Tibial nerve (tissue), 4 donors: ENCODE data around the gene RETREG1. TPM values are rescaled to one million over a fixed set of nuclear protein-coding genes. Genes with fewer than 3 reads are reported as not detected.
"Not testable (repeated sequence)": the region's sequence is repeated elsewhere in the genome, so short reads cannot be mapped to it uniquely, and the experiment has no call there.

Experiments used
- DNase-seq, 2 donors: peaks; one replicate each; pipeline ENCODE4 v3.0.0-alpha.2; 2019; ENCODE audit warnings: low spot score in 2 of 2
- H3K27ac ChIP-seq, 4 donors: fragments of 200-600 bp; sonication (generic) in 3 of 4; one replicate each; pipeline ENCODE4 v1.5.1; 2017 to 2019; ENCODE audit warnings: mild to moderate bottlenecking in 1 of 4
- H3K27me3 ChIP-seq, 2 donors: fragments of 200-600 bp; sonication (generic) in 1 of 2; one replicate each; pipeline versions ENCODE4 v1.5.1 to v1.6.0; 2017 to 2019
- H3K36me3 ChIP-seq, 3 donors: fragments of 200-600 bp; sonication (generic); one replicate each; pipeline ENCODE4 v1.5.1; 2018 to 2019
- H3K4me1 ChIP-seq, 4 donors: fragments of 200-600 bp; sonication (generic) in 3 of 4; one replicate each; pipeline ENCODE4 v1.5.1; 2017 to 2019
- H3K4me3 ChIP-seq, 4 donors: fragments of 200-600 bp; sonication (generic) in 3 of 4; one replicate each; pipeline ENCODE4 v1.5.1; 2017 to 2019; ENCODE audit warnings: mild to moderate bottlenecking in 1 of 4, moderate library complexity in 1 of 4
- H3K9me3 ChIP-seq, 4 donors: fragments of 200-600 bp; sonication (generic) in 3 of 4; one replicate each; pipeline ENCODE4 v1.5.1; 2017 to 2019
- EP300 ChIP-seq, 2 donors: sonication (generic); formaldehyde crosslinking; IDR thresholded peaks; one replicate each; pipeline ENCODE4 v1.6.1; 2017; ENCODE audit warnings: antibody characterized with exemption in 2 of 2, mild to moderate bottlenecking in 1 of 2
- POLR2A ChIP-seq, 2 donors: fragments of 450-650 bp; IDR thresholded peaks; one replicate each; pipeline ENCODE4 v1.6.1; 2017; ENCODE audit warnings: antibody characterized with exemption in 2 of 2, mild to moderate bottlenecking in 2 of 2, moderate library complexity in 2 of 2
- WGBS, 2 donors: methylation state at CpG; one replicate each; pipeline ENCODE4 v1.1.5; 2018; 5-methylcytosine and 5-hydroxymethylcytosine counted together
- total RNA-seq, 4 donors: library from RNA; depleted of rRNA; stranded (reverse); fragments of >200 nt; gene quantifications; one replicate each; pipeline ENCODE4 v1.1.0, GENCODE V29; 2016
- TF ChIP-seq, protein P1 (sequence below), 5 experiments: fragments of 200-600 bp in 3 of 5; fragments of 450-650 bp in 2 of 5; sonication (generic) in 3 of 5; IDR thresholded peaks; one replicate each; pipeline ENCODE4 v1.5.1; 2016 to 2019; ENCODE audit warnings: antibody characterized with exemption in 5 of 5, mild to moderate bottlenecking in 3 of 5, moderate library complexity in 2 of 5

Gene RETREG1
- total RNA-seq, 4 donors from 2014 or later: 57.5 to 90.9 (median 77.0) TPM

DNA sequence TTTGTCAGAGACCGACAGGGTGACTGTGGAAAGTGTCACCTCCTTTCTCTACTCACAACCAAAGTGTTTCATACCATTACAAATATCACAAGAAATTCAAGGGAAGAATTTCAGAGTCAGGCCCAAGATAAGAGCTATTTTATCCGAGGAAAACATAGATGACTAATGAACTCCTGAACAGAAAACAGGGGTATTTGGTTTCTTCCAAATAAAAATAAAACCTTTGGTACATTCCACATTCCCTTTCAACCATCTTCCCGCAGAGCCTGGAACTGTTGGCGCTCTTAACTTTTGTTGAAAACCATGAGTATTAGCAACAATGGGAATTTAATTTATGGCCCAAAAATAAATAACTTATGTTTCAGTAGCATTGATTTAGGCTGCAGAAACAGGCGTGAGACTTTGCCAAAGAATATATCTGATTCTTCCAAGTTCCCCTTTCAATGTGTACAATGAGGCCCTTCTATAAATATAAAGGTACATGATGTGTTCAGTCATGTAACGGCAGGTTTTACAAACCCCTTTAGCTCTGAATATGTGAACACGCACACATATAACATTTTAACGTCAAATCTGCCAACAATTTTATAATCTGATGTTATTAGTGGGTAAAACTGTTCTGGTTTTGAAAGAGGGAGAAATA is 69.5 kb downstream of the RETREG1 start:
- Histone ChIP-seq H3K4me3 (no peak overlapping the region), H3K27ac (peak overlapping the region in 2 of 4 donors; percentile 66 to 69), H3K9me3 (no peaks in the 10 kb centered on the region), H3K27me3 (no peaks in the 10 kb centered on the region), H3K4me1 (peaks cover 0 to 24% (median 6%) of the 10 kb centered on the region in 4 donors), H3K36me3 (no peaks in the 10 kb centered on the region)
- WGBS, 2 donors: 71 to 76% methylated on average over 8 of the region's 8 CpGs
- TF ChIP-seq POLR2A (IDR thresholded peaks at IDR 0.05): no peak
- TF ChIP-seq EP300 (IDR thresholded peaks at IDR 0.05): no peak
- TF ChIP-seq, protein P1, sequence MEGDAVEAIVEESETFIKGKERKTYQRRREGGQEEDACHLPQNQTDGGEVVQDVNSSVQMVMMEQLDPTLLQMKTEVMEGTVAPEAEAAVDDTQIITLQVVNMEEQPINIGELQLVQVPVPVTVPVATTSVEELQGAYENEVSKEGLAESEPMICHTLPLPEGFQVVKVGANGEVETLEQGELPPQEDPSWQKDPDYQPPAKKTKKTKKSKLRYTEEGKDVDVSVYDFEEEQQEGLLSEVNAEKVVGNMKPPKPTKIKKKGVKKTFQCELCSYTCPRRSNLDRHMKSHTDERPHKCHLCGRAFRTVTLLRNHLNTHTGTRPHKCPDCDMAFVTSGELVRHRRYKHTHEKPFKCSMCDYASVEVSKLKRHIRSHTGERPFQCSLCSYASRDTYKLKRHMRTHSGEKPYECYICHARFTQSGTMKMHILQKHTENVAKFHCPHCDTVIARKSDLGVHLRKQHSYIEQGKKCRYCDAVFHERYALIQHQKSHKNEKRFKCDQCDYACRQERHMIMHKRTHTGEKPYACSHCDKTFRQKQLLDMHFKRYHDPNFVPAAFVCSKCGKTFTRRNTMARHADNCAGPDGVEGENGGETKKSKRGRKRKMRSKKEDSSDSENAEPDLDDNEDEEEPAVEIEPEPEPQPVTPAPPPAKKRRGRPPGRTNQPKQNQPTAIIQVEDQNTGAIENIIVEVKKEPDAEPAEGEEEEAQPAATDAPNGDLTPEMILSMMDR (IDR thresholded peaks at IDR 0.05): no peak
- no peak for DNase-seq

DNA sequence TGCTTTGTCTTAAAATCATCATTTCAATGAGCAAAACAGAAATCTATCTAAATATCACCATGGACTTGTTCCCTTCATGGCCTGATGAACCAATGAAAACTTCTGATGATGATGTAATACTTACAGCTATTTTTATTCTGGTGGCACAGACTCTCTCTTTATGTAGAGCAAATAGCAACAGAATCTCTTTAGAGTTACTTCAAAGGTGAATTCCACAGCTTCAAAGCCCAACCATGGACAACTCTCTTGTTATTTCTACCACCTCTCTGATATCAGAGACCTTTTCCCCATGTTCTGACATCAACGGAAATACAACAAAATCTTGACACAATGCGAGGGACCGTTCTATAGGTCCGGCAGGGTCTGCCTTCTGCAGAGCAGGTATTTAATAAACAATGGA is 70.1 kb downstream of the RETREG1 start:
- Histone ChIP-seq H3K9me3 (no peaks in the 10 kb centered on the region), H3K27me3 (no peaks in the 10 kb centered on the region), H3K4me1 (peaks cover 0 to 25% (median 6%) of the 10 kb centered on the region in 4 donors), H3K27ac (peak overlapping the region in 2 of 4 donors; percentile 66 to 69), H3K4me3 (no peak overlapping the region), H3K36me3 (no peaks in the 10 kb centered on the region)
- no peak for TF ChIP-seq EP300 (IDR thresholded peaks at IDR 0.05)
- TF ChIP-seq, protein P1 (IDR thresholded peaks at IDR 0.05): no peak
- WGBS, 2 donors: 53 to 68% methylated on average over 4 of the region's 4 CpGs
- DNase-seq: no peak

DNA sequence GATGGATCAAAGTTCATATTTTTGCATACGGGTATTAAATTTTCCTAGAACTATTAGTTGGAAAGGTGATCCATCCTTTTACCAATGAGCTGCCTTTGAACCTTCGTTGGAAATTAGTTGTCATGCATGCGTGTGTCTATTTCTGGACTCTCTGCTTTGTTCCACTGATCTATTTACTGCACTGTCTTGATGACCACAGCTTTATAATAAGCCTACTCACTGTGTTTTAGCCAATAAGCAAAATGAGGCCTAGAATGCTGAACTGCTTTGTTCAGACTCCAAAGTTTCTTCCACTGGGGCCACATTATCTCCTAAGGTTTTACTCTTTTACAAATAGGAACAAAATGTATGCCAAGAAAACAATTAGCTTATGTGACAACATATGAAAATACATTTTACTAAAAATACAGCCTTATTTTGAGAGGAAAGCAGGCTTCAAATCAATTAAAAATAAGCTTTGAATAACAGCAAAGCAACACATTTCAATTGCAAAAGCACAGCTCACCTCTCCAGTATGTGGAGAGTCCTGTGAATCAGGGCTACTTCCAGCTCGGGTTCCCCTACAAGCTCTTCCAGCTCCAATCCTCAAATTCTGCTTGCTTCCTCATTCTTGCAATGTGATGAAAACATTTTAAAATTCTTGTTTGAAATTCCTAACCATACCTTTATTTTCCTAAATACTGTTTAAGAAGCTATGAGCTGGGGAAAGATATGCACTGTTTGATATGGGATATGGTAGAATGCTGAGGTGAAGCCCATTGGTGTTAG is 72.0 kb downstream of the RETREG1 start:
- Histone ChIP-seq H3K27me3 (no peaks in the 10 kb centered on the region), H3K36me3 (no peaks in the 10 kb centered on the region), H3K4me1 (peaks cover 0 to 31% (median 11%) of the 10 kb centered on the region in 4 donors), H3K4me3 (no peak overlapping the region), H3K9me3 (no peaks in the 10 kb centered on the region), H3K27ac (peak overlapping the region in 2 of 4 donors; percentile 52 to 66)
- WGBS, 2 donors: 63 to 69% methylated on average over 4 of the region's 4 CpGs
- no peak for TF ChIP-seq EP300 (IDR thresholded peaks at IDR 0.05)
- TF ChIP-seq, protein P1 (IDR thresholded peaks at IDR 0.05): no peak
- TF ChIP-seq POLR2A (IDR thresholded peaks at IDR 0.05): no peak
- DNase-seq: no peak

DNA sequence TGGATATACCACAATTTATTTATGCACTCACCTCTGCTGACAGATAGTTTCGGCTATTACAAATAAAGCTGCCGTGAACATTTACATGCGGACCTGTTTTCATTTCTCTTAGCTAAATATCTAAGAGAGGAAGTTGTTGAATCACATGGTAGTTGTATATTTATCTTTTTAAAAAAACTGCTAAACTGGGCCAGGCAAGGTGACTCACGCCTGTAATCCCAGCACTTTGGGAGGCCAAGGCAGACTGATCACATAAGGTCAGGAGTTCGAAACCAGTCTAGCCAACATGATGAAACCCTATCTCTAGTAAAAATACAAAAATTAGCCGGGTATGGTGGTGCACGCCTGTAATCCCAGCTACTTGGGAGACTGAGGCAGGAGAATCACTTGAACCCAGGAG is 73.6 kb downstream of the RETREG1 start:
- not testable (repeated sequence) for H3K9me3 ChIP-seq, H3K27me3 ChIP-seq, H3K36me3 ChIP-seq, DNase-seq, H3K27ac ChIP-seq, H3K4me3 ChIP-seq
- WGBS, 2 donors: 87 to 91% methylated on average over 7 of the region's 7 CpGs
- peaks cover 0 to 30% (median 14%) of the 10 kb centered on the region in 4 donors for H3K4me1 ChIP-seq

DNA sequence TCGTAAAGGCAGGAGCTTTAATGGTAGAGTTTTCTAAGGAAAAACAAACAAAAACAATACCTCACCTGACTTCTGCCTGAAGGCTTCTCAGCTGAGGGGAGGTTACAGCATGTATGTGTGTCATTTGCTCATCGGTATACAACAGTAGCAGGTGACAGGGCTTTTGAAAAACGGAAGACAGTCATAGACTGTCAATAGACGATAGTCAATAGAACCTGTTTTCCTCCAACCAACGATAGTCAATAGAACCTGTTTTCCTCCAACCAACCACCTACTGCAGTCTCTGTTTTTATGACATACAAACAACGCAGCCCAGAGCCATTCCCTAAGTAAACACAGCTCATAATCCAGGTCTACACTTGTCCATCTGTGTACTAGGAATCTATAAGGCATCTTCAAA is 74.6 kb downstream of the RETREG1 start:
- 75 to 76% methylated on average over 6 of the region's 6 CpGs for WGBS, 2 donors

DNA sequence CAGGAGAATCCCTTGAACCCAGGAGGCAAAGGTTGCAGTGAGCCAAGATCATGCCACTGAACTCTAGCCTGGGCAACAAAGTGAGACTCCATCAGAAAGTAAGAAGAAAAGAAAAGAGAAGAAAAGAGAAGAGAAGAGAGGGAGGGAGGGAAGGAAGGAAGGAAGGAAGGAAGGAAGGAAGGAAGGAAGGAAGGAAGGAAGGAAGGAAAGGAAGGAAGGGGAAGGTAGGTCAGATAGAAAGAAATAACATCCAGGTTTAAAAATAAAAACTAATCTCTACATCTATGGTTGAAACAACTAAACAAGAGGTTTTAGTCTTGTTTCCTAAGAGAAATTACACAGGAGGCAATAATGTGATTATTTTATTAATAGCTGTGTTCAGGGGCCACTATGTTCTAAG is 75.2 kb downstream of the RETREG1 start:
- H3K4me3 ChIP-seq, H3K27me3 ChIP-seq, H3K9me3 ChIP-seq, H3K36me3 ChIP-seq, DNase-seq: not testable (repeated sequence)
- H3K4me1 ChIP-seq: peaks cover 0 to 33% (median 18%) of the 10 kb centered on the region in 4 donors
- H3K27ac ChIP-seq: peak overlapping the region in 2 of 4 donors; percentile 79 to 85

More for the DNA sequence above, 74.6 kb downstream of the RETREG1 start:
- H3K4me3 ChIP-seq: no peak overlapping the region
- DNase-seq: no peak
- no peaks in the 10 kb centered on the region for H3K36me3 ChIP-seq
- H3K27me3 ChIP-seq: no peaks in the 10 kb centered on the region
- H3K27ac ChIP-seq: peak overlapping the region in 2 of 4 donors; percentile 79 to 85
- H3K9me3 ChIP-seq: no peaks in the 10 kb centered on the region
- peaks cover 0 to 33% (median 14%) of the 10 kb centered on the region in 4 donors for H3K4me1 ChIP-seq
- TF ChIP-seq POLR2A (IDR thresholded peaks at IDR 0.05) (no peak), EP300 (IDR thresholded peaks at IDR 0.05) (no peak)
- TF ChIP-seq, protein P1 (IDR thresholded peaks at IDR 0.05): no peak
